Stomach (tissue), 9 donors: ENCODE results near the gene DCAKD. TPM values are rescaled to one million over a fixed set of nuclear protein-coding genes. Genes with fewer than 3 reads are reported as not detected.

Experiments
- DNase-seq, 2 donors: peaks; one replicate each; pipeline versions ENCODE4 v3.0.0 to v3.0.0-alpha.2; 2013 to 2019
- H3K27ac ChIP-seq, 5 donors: fragments of 200-600 bp in 4 of 5; sonication (generic) in 4 of 5; one replicate each; pipeline ENCODE4 v1.5.1; 2013 to 2019; ENCODE audit warnings: mild to moderate bottlenecking in 1 of 5, moderate library complexity in 1 of 5
- H3K27me3 ChIP-seq, 3 donors: fragments of 200-600 bp; sonication (generic); one replicate each; pipeline ENCODE4 v1.5.1; 2017 to 2019; ENCODE audit warnings: mixed run types in 1 of 3
- H3K36me3 ChIP-seq, 4 donors: fragments of 200-600 bp; sonication (generic); 1 replicate in 3 of 4; 2 replicates in 1 of 4; pipeline ENCODE4 v1.5.1; 2016 to 2019
- H3K4me1 ChIP-seq, 4 donors: fragments of 200-600 bp; sonication (generic); one replicate each; pipeline ENCODE4 v1.5.1; 2016 to 2019
- H3K4me3 ChIP-seq, 4 donors: fragments of 200-600 bp; sonication (generic) in 3 of 4; one replicate each; pipeline ENCODE4 v1.5.1; 2016 to 2019; ENCODE audit warnings: mild to moderate bottlenecking in 1 of 4
- H3K9me3 ChIP-seq, 4 donors: fragments of 200-600 bp; sonication (generic); one replicate each; pipeline ENCODE4 v1.5.1; 2016 to 2019
- EP300 ChIP-seq: sonication (generic); formaldehyde crosslinking; IDR thresholded peaks from one replicate; pipeline ENCODE4 v1.6.1; 2017; ENCODE audit warnings: antibody characterized with exemption
- POLR2A ChIP-seq, 4 donors: fragments of 450-650 bp; IDR thresholded peaks; one replicate each; pipeline ENCODE4 v1.6.1; 2016; ENCODE audit warnings: antibody characterized with exemption in 4 of 4, control low read depth in 2 of 4, mild to moderate bottlenecking in 1 of 4, moderate library complexity in 1 of 4
- POLR2AphosphoS5 ChIP-seq, 3 donors: sonication (generic); formaldehyde crosslinking; IDR thresholded peaks; one replicate each; pipeline ENCODE4 v1.6.1; 2016; ENCODE audit warnings: antibody characterized with exemption in 3 of 3
- WGBS, 5 donors: extraction: QIAGEN DNeasy Blood & Tissue Kit in 3 of 5; methylation state at CpG; one replicate each; pipeline versions ENCODE4 v1.1.5 to v1.1.7; 2013 to 2018; 5-methylcytosine and 5-hydroxymethylcytosine counted together
- intact Hi-C: fragments of 100-400 bp; cut with DNase I; formaldehyde crosslinking; loops from one replicate; pipeline ENCODE4 v1.15.1; 2023; ENCODE audit warnings: low total_unique reads
- polyA plus RNA-seq, 3 donors: library from polyadenylated mRNA; stranded (reverse); fragments of 200-250 nt; gene quantifications; one replicate each; pipeline ENCODE4 v1.2.3, GENCODE V29; 2013
- total RNA-seq, 5 donors: library from RNA; depleted of rRNA; stranded (reverse); fragments of >200 nt; gene quantifications; one replicate each; pipeline versions ENCODE4 v1.1.0 to v1.2.3, GENCODE V29; 2014 to 2016
- TF ChIP-seq, protein P1 (sequence below), 7 experiments: fragments of 450-650 bp in 4 of 7; fragments of 200-600 bp in 3 of 7; sonication (generic) in 3 of 7; IDR thresholded peaks; one replicate each; pipeline ENCODE4 v1.5.1; 2016 to 2019; ENCODE audit warnings: antibody characterized with exemption in 7 of 7, control low read depth in 2 of 7, mild to moderate bottlenecking in 1 of 7
- donor health status: healthy with polysubstance abuse.
- donor health status: Bipolar disorder and iron deficiency.
- donor health status: healthy.

The DCAKD gene
- total and polyA plus RNA-seq, 8 donors: 2.3 to 22.9 (median 13.2) TPM

DNA sequence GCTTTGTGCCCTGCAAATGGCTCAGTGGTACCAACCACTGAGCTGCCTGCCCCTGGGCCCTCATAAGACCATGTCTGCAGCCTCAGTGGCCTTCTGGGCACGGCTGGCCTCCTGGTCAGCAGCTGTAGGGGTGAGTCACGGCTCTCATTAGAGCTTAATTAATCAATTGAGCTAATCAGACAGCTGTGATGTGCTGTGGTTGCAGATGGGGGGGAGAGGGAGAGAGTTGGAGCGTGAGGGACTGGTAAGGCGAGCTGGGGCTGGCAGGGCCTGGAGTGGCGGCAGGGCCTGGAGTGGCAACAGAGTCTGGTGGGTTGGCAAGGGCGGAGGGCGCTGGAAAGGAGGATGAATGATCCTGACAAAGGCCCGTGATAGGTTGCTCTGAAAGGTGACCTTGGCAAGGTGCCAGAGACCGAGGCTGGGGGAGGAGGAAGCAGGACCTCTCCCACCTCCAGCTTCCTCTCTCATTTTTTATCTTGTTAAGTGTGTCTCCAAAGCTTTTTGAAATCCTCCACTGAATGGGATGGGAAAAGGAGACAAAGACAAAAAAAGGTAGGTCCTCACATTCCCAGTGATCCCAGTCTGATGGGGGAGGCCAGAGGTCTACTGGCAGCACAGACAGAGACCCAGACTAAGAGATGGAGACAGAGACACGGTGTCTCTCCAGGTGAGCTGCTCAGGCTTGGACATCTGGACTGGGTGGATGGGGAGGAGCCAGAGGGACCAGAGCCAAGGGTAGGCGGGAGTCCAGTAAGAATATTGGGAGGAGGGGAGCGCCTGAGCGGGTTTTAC, 41.6 kb downstream of the DCAKD start:
- peak in 1 of 2 donors; percentile 22 for DNase-seq
- intact Hi-C loops: no loop called here
- Histone ChIP-seq H3K27ac (no peak overlapping the region), H3K9me3 (no peaks in the 10 kb centered on the region), H3K36me3 (no peaks in the 10 kb centered on the region), H3K4me3 (no peak overlapping the region), H3K4me1 (peaks cover 0 to 12% (median 4%) of the 10 kb centered on the region in 4 donors), H3K27me3 (peaks cover 0 to 18% (median 0%) of the 10 kb centered on the region in 3 donors)
- TF ChIP-seq EP300: no peak
- TF ChIP-seq POLR2AphosphoS5 (IDR thresholded peaks at IDR 0.05): no peak
- TF ChIP-seq POLR2A (IDR thresholded peaks at IDR 0.05): no peak
- TF ChIP-seq, protein P1, sequence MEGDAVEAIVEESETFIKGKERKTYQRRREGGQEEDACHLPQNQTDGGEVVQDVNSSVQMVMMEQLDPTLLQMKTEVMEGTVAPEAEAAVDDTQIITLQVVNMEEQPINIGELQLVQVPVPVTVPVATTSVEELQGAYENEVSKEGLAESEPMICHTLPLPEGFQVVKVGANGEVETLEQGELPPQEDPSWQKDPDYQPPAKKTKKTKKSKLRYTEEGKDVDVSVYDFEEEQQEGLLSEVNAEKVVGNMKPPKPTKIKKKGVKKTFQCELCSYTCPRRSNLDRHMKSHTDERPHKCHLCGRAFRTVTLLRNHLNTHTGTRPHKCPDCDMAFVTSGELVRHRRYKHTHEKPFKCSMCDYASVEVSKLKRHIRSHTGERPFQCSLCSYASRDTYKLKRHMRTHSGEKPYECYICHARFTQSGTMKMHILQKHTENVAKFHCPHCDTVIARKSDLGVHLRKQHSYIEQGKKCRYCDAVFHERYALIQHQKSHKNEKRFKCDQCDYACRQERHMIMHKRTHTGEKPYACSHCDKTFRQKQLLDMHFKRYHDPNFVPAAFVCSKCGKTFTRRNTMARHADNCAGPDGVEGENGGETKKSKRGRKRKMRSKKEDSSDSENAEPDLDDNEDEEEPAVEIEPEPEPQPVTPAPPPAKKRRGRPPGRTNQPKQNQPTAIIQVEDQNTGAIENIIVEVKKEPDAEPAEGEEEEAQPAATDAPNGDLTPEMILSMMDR (IDR thresholded peaks at IDR 0.05): no peak
- WGBS, 5 donors: 62 to 67% (median 65%) methylated on average over 13 of the region's 13 CpGs

DNA sequence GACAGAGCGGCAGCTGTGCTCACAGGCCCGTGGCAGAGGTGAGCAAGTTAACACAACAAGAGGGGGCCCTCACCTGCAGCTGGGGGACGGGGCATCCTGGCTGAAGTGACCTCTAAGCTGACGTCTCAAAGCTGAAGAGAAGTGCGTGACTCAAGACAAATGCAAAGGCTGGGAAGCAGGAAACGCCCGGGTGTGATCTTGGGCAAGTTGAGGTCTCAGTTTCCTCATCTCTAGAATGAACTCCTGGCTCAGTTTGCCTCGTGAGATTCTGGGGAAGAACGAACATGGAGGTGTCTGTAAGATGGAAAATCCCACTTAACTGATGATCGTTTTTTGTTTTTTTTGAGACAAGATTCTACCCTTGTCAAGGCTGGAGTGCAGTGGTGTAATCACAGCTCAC, 43.2 kb downstream of the DCAKD start:
- WGBS, 5 donors: 61 to 72% (median 68%) methylated on average over 10 of the region's 10 CpGs
- no peaks in the 10 kb centered on the region for H3K36me3 ChIP-seq
- intact Hi-C loops: no loop called here
- peaks cover 0 to 9% (median 3%) of the 10 kb centered on the region in 4 donors for H3K4me1 ChIP-seq
- H3K4me3 ChIP-seq: no peak overlapping the region
- H3K27me3 ChIP-seq: peaks cover 0 to 18% (median 0%) of the 10 kb centered on the region in 3 donors
- H3K27ac ChIP-seq: no peak overlapping the region
- no peak for DNase-seq
- H3K9me3 ChIP-seq: no peaks in the 10 kb centered on the region
- no peak for TF ChIP-seq POLR2A (IDR thresholded peaks at IDR 0.05)
- TF ChIP-seq, protein P1 (IDR thresholded peaks at IDR 0.05): no peak
- no peak for TF ChIP-seq POLR2AphosphoS5 (IDR thresholded peaks at IDR 0.05)
- no peak for TF ChIP-seq EP300

DNA sequence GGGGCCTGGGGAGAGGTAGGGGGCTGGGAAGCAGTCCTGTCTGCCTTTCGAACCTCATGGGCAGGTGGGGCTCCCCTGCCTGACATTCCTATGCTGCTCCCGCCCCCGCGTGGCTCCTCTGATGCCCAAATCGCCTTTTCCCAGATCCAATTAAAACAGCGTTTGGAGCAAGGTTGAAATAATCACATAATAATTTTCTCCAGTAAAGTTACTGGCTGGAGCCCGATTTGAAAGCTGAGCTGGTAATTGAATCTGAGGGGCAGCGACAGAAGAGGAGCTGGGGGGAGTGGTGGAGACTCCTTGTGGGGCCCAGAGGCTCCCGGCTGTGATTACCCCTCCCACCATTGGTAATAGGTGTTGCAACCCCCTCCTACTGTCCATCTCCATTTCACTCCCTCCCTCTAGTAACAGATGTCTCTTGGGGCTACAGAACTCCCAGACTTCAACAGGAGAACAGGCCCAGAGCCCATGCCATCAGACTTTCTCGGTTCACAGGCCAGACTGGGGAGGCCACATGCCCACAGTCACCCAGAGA, 44.4 kb downstream of the DCAKD start:
- 25 to 38% (median 31%) methylated on average over 10 of the region's 10 CpGs for WGBS, 5 donors
- DNase-seq: peak in 1 of 2 donors; percentile 36
- Histone ChIP-seq H3K27ac (no peak overlapping the region), H3K36me3 (no peaks in the 10 kb centered on the region), H3K4me1 (no peaks in the 10 kb centered on the region), H3K4me3 (no peak overlapping the region), H3K27me3 (peaks cover 0 to 18% (median 0%) of the 10 kb centered on the region in 3 donors), H3K9me3 (no peaks in the 10 kb centered on the region)
- TF ChIP-seq, protein P1 (IDR thresholded peaks at IDR 0.05): no peak
- TF ChIP-seq POLR2A (IDR thresholded peaks at IDR 0.05) (no peak), POLR2AphosphoS5 (IDR thresholded peaks at IDR 0.05) (no peak), EP300 (no peak)
- intact Hi-C loops: no loop called here

DNA sequence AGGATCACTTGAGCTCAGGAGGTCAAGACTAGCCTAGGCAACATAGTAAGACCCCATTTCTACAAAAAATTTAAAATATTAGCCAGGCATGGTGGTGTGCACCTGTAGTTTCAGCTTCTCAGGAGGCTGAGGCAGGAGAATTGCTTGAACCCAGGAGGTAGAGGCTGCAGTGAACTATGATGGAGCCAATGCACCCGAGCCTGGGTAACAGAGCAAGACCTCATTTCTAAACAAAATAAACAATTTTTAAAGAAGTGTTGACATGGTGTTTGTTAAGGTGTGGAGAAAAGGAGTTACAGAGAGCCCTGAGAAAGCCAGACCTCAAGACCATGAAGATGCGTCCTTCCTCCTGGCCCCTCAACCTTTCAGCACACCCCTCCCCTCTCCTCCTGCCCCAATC, 45.7 kb downstream of the DCAKD start:
- H3K27ac ChIP-seq: no peak overlapping the region
- WGBS, 5 donors: 69 to 79% (median 74%) methylated on average over 2 of the region's 2 CpGs
- intact Hi-C loops: no loop called here
- peaks cover 0 to 18% (median 0%) of the 10 kb centered on the region in 3 donors for H3K27me3 ChIP-seq
- no peaks in the 10 kb centered on the region for H3K9me3 ChIP-seq
- no peak overlapping the region for H3K4me3 ChIP-seq
- TF ChIP-seq EP300: no peak
- TF ChIP-seq, protein P1 (IDR thresholded peaks at IDR 0.05): no peak
- H3K36me3 ChIP-seq: no peaks in the 10 kb centered on the region
- no peaks in the 10 kb centered on the region for H3K4me1 ChIP-seq
- no peak for DNase-seq
